NCI-H345 treated with DMSO at 0.1 percent for 48 hours (cell line): ENCODE results near the gene KCNH8.
"Not testable (repeated sequence)": the region's sequence is repeated elsewhere in the genome, so short reads cannot be mapped to it uniquely, and the experiment has no call there.

ENCODE experiments used
- DNase-seq: peaks from one replicate; lab custom pipeline; 2025; ENCODE audit not compliant: unreplicated experiment; lab: John Stamatoyannopoulos, UW

Gene KCNH8

GRCh38 chr3:19147905-19148767, at the start of gene KCNH8:
TSS of gene KCNH8 (plus strand) at chr3:19148510. CDS start at chr3:19148720, 210 bp downstream.
- DNase-seq = peak; percentile 47

GRCh38 chr3:19102654-19103290, 45.5 kb upstream of the KCNH8 start:
- not testable (repeated sequence) for DNase-seq

DNA sequence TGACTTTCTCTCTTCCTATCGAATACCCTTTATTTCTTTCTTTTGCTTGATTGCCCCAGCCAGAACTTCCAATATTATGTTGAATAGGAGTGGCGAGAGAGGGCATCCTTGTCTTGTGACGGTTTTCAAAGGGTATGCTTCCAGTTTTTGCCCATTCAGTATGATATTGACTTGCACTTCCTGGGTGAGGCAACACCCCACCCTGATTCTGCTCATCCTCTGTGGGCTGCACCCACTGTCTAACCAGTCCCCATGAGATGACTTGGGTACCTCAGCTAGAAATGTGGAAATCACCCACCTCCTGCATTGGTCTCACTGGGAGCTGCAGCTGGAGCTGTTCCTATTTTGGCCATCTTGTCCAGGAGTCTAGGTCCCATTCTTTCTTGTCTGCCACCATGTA, 44.8 kb upstream of the KCNH8 start:
- DNase-seq = no peak

DNA sequence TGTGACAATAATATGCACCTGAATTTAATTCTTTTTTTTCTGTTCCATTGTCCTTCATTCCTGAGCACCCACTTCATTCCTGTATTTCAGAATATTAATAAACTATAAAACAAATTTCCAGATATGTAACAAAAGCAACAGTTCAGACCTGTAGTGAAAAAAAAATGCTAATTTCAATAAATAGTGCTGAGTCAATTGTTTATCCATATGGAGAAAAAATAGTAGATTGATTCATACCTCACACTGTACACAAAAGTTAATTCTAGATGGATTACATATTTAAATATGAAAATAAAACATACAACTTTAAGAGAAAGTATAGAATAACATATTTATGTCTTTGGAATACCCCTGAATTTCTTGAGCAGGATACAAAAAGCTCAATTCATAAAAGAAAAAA, 43.9 kb upstream of the KCNH8 start:
- no peak for DNase-seq

GRCh38 chr3:19105826-19106225, 42.5 kb upstream of the KCNH8 start:
- DNase-seq = no peak

DNA sequence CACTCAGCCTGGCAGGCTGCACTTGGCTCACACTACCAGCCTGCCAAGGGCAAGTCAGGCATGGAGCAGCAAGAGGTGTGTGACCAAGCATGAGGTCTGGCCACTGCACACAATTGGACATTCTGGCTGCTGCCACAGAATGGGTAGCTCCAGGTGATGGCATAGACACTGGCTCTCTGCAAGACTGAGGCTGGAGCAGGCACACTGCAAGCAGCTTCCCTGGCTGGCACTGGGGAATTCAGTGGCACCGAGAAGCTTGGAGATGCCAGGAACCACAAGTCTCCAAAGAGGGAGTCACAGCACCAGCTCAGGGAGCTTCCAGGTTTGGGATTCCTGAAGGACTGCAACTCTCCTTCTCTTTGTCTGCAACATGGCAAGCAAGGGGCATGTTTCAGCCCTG, 42.0 kb upstream of the KCNH8 start:
- no peak for DNase-seq

- DNase-seq = no peak
Measured at GRCh38 chr3:19107719-19108118, 40.6 kb upstream of the KCNH8 start.

GRCh38 chr3:19110335-19110895, 37.9 kb upstream of the KCNH8 start:
- no peak for DNase-seq

DNA sequence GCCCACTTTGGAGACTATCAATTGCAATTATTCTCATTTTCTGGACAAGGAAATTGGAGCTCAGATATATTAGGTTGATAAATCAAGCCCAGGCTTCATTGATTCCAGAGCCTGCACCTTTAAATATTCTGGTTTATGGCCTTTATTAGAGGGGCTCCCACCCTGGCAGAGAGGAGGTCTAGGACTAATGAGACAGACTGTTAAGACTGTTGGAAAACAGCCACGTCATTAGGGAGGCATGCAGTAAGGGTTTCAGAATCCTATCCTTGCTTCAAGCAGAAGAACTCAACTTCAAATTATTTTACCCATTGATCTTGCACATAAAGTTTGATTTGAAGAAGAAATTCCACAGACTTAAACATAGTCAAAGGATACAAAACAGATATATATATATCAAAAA, 33.8 kb upstream of the KCNH8 start:
- DNase-seq = no peak

DNA sequence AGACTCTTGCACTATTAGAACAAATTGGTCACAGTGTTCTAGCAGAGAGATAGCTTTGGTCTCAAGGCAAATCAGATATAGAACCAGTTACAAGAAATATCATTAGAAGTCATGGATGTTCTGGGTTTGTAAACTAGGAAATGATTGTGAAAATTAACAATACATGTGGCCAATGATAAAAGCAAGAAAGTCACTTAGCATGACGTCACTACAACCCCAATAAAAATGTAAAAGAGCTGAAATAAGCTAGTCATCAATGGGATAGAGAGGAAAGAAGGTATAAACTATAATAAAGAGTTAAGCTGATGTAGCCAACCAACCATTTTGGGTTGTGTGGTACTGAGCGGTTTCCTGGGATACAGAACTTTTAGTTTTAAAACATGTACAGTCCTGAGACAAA, 32.1 kb upstream of the KCNH8 start:
- DNase-seq = no peak

- no peak for DNase-seq
Measured at GRCh38 chr3:19124752-19125151, 23.6 kb upstream of the KCNH8 start.

DNA sequence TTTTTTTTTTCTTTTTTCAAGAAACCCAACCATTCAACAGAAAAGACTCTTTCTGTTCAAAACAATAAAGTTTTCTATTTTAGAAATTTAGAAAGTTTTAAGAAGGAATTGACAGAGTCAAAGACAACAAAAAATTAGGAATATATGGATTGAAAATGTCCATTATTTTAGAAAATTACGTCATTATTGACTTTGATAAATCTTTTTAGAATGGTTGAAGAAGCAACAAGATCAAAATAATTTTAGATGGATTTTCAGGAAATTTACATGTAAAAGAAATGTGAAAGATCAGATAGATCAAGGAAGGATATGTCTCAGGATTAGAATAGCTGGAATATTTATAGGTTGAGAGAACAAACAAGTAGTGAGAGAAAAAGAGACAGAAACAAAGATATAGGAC, 8.4 kb upstream of the KCNH8 start:
- DNase-seq = no peak

GRCh38 chr3:19146685-19147650, 1.3 kb upstream of the KCNH8 start:
- DNase-seq = peak; percentile 80

- no peak for DNase-seq
Measured at GRCh38 chr3:19148768-19149091, 420 bp downstream of the KCNH8 start.

- DNase-seq = no peak
Measured at GRCh38 chr3:19149368-19149767, 1.1 kb downstream of the KCNH8 start.

DNA sequence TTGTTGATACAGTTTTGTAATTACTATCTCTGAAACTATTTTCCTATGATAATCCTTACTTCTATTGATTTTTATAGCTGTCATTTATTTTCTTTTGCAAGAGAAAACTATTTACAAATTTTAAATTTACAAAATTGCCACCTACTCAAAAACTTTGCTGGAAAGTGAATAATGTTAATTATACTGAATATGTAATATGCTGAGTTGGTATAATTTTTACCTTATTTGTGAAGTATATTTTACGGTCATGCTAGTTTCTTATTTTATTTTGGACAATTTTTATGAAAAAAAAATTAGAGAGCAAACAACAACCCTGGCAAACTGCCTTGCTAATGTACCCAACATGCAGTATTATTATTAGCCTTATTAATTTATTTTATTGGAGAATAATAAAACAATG, 2.9 kb downstream of the KCNH8 start:
- DNase-seq = no peak

- no peak for DNase-seq
Measured at GRCh38 chr3:19154693-19155250, 6.5 kb downstream of the KCNH8 start.

DNA sequence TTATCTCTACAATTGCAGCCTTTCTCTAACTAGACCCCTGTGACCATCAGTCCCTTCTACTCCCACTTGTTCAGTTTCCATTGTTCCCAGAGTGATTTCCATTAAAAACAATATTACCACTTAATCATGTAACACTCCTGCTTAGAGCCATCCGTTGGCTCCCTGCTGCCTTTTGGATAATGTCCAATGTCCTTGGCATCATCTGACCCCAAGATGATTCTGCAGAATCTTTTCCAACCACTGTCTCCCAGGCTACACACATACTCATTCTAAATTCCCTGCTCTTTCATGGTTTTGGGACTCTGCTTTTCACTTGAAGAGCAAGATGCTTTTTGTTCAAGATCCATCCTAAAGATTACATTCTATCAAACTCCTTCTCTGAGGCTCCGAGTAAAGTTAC, 7.1 kb downstream of the KCNH8 start:
- DNase-seq = no peak

DNA sequence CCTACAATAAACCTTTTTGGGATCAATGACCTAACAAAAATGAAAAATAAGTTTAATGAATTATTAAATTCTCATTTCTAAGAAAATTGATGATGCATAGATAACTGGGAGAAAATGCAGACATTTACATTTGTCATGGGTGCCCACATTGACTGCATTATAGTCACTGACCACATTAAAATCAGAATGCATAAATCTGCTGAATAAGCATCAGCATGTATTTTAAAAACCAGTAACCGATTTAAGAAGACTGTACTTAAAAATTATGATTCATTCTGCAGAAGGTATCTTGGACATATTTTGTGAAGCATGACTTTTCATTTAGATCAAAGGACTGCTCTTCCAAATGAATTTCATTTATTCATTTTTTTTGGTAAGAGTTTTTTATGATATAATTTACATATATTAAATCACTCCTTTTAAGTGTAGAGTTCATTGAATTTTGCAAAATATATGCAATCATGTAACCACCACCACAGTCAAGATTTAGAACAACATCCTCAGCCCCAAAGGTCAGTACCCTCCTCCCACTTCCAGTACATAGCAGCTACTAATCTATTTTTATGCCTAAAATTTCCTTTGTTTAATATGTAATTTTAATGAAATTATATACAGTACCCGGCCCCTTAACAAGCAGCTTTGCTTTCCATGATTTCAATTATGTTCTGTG, 11.8 kb downstream of the KCNH8 start:
- no peak for DNase-seq

DNA sequence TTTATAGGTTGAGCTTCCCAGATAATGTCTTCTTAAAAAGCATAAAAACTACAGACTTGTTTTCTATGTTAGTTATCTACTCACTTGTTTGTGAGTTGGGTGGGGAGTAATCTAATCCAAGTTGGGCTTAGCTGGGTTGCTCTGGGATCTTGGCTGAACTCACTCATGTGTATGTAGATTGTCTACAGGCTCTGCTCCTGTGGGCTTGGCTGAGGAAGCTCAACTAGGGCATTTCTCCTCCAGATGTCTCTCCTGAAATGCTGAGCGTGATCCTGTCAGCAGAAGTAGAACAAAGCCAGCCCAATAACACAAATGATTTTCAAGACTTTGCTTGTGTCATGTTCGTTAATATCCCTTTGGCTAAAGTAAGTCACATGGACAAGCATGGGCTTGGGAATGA, 17.3 kb downstream of the KCNH8 start:
- DNase-seq = no peak
